Endothelial cell of umbilical vein (primary cell): ENCODE data around the gene SORCS2. TPM values are rescaled to one million over a fixed set of nuclear protein-coding genes. Genes with fewer than 3 reads are reported as not detected.

Source experiments
- BruUV-seq: library from RNA; stranded (reverse); fragments of 400-500 nt; replicated peaks from 2 replicates; lab custom pipeline; 2021; lab: Mats Ljungman, UMichigan
- CTCF ChIA-PET: fragments of 300-600, 350-600 bp; sonication (Branson Sonifier 250); formaldehyde crosslinking; loops from one replicate; lab custom pipeline; 2021; ENCODE audit warnings: antibody characterized with exemption, inconsistent platforms; lab: Charles Lee
- POLR2A ChIA-PET: fragments of 300-600, 350-600 bp; sonication (Branson Sonifier 250); formaldehyde crosslinking; loops from one replicate; lab custom pipeline; 2021; ENCODE audit warnings: antibody characterized with exemption, inconsistent platforms; lab: Charles Lee
- DNase-seq: peaks from one replicate; pipeline ENCODE4 v3.0.0-alpha.2; 2011; ENCODE audit warnings: low read depth, low spot score
- FAIRE-seq: peaks from 2 replicates; lab custom pipeline; 2011; peaks lifted over from hg19 to GRCh38; lab: Jason Lieb, UNC
- H2AFZ ChIP-seq: 2 replicates; pipeline ENCODE4 v1.6.0; 2012; ENCODE audit warnings: low read depth, low read length, control low read depth, inconsistent platforms
- H3K27ac ChIP-seq: 2 replicates; pipeline ENCODE4 v1.5.1; 2011; ENCODE audit warnings: low read depth, mild to moderate bottlenecking, control low read depth, low read length, moderate library complexity; ENCODE audit not compliant: insufficient read depth
- H3K27me3 ChIP-seq, 2 experiments: 2 replicates each; pipeline versions ENCODE4 v1.6.0 to v1.6.1; 2011; ENCODE audit warnings: low read length in 2 of 2, mixed read lengths in 1 of 2; ENCODE audit not compliant: control insufficient read depth in 2 of 2, insufficient read depth in 2 of 2
- H3K36me3 ChIP-seq, 2 experiments: 2 replicates in 1 of 2; 3 replicates in 1 of 2; pipeline ENCODE4 v1.5.1; 2011; ENCODE audit warnings: low read length in 2 of 2, mild to moderate bottlenecking in 1 of 2, moderate library complexity in 1 of 2; ENCODE audit not compliant: control insufficient read depth in 2 of 2, insufficient read depth in 2 of 2; ENCODE audit errors: extremely low read depth in 1 of 2
- H3K4me1 ChIP-seq: 3 replicates; pipeline ENCODE4 v1.5.1; 2011; ENCODE audit warnings: mild to moderate bottlenecking, low read length; ENCODE audit not compliant: control insufficient read depth, insufficient read depth; ENCODE audit errors: extremely low read depth
- H3K4me2 ChIP-seq: 2 replicates; pipeline ENCODE4 v1.6.1; 2011; ENCODE audit warnings: low read length, control low read depth, mixed read lengths; ENCODE audit not compliant: insufficient read depth
- H3K4me3 ChIP-seq, 3 experiments: fragments of 200-600 bp in 1 of 3; sonication (generic), shearing (Covaris generic) in 1 of 3; replicated peaks in 1 of 3; 2 replicates each; pipeline ENCODE4 v1.5.1; 2011 to 2016; ENCODE audit warnings: control low read depth in 3 of 3, low read length in 3 of 3, mild to moderate bottlenecking in 2 of 3, inconsistent platforms in 1 of 3, low read depth in 1 of 3, moderate library complexity in 1 of 3; ENCODE audit not compliant: insufficient read depth in 1 of 3
- H3K79me2 ChIP-seq: 2 replicates; pipeline ENCODE4 v1.6.0; 2012; ENCODE audit warnings: low read length, inconsistent platforms; ENCODE audit not compliant: control insufficient read depth, insufficient read depth
- H3K9ac ChIP-seq: replicated peaks from 2 replicates; pipeline ENCODE3; 2011; ENCODE audit warnings: low read length, control low read depth; ENCODE audit not compliant: insufficient read depth; ENCODE audit errors: extremely low read depth
- H3K9me1 ChIP-seq: replicated peaks from 3 replicates; pipeline ENCODE4 v1.6.0; 2011; ENCODE audit warnings: mild to moderate bottlenecking, low read length; ENCODE audit not compliant: control insufficient read depth, insufficient read depth; ENCODE audit errors: extremely low read depth
- H3K9me3 ChIP-seq: replicated peaks from 2 replicates; pipeline ENCODE4 v1.5.1; 2012; ENCODE audit warnings: low read length, inconsistent platforms; ENCODE audit not compliant: control insufficient read depth, insufficient read depth
- H4K20me1 ChIP-seq: replicated peaks from 2 replicates; pipeline ENCODE3; 2011; ENCODE audit warnings: mild to moderate bottlenecking, low read length; ENCODE audit not compliant: control insufficient read depth, insufficient read depth; ENCODE audit errors: extremely low read depth
- EZH2 ChIP-seq: IDR thresholded peaks from 2 replicates; pipeline ENCODE4 v1.6.1; 2012; ENCODE audit warnings: borderline replicate concordance, low read depth, mild to moderate bottlenecking, moderate library complexity, low read length, inconsistent platforms; ENCODE audit not compliant: severe bottlenecking
- FOS ChIP-seq: IDR thresholded peaks from 2 replicates; pipeline ENCODE4 v1.6.1; 2011; ENCODE audit warnings: mild to moderate bottlenecking, low read length, moderate library complexity, borderline replicate concordance; ENCODE audit not compliant: insufficient read depth
- GATA2 ChIP-seq: IDR thresholded peaks from 2 replicates; pipeline ENCODE4 v1.7.0; 2011; ENCODE audit warnings: low read depth, mild to moderate bottlenecking, moderate library complexity, mixed read lengths, low read length; ENCODE audit not compliant: insufficient read length, insufficient read depth
- JUN ChIP-seq: IDR thresholded peaks from 2 replicates; pipeline ENCODE4 v1.6.1; 2011; ENCODE audit warnings: borderline replicate concordance, low read depth; ENCODE audit not compliant: insufficient read length, insufficient read depth
- MYC ChIP-seq: IDR thresholded peaks from one replicate; pipeline ENCODE4 v1.6.1; 2011; ENCODE audit warnings: mild to moderate bottlenecking, low read depth, low read length
- POLR2A ChIP-seq: IDR thresholded peaks from 2 replicates; pipeline ENCODE4 v1.6.1; 2012; ENCODE audit warnings: low read depth, mild to moderate bottlenecking, control low read depth, low read length
- POLR2AphosphoS5 ChIP-seq: IDR thresholded peaks from 2 replicates; pipeline ENCODE4 v1.6.1; 2012; ENCODE audit warnings: low read depth, mild to moderate bottlenecking, control low read depth, low read length, moderate library complexity; ENCODE audit not compliant: insufficient read depth
- dilution Hi-C: fragments of 300-500 bp; cut with MboI; formaldehyde crosslinking; loops from one replicate; pipeline ENCODE4 v1.15.0; 2019; ENCODE audit warnings: low sequenced_read_pairs; ENCODE audit not compliant: extremely low pct_ligation_motif_present
- intact Hi-C: fragments of 100-400 bp; cut with micrococcal nuclease; formaldehyde crosslinking; loops from one replicate; pipeline ENCODE4 v1.10.0; 2022
- polyA plus RNA-seq, 4 experiments: library from polyadenylated mRNA; depleted of rRNA in 3 of 4; stranded (reverse) in 3 of 4; unstranded in 1 of 4; fragments of >200 nt; gene quantifications; 2 replicates each; pipeline versions ENCODE4 v1.2.1 to v1.2.3, GENCODE V29; 2011 to 2012; ENCODE audit warnings: missing spikeins in 1 of 4
- total RNA-seq: library from RNA; stranded (reverse); gene quantifications from 2 replicates; pipeline ENCODE4 v1.2.3, GENCODE V29; 2021
- TF ChIP-seq, protein P1 (sequence below), 2 donors: IDR thresholded peaks; 1 replicate in 1 of 2; 2 replicates in 1 of 2; pipeline ENCODE4 v1.5.1; 2011; ENCODE audit warnings: low read length in 2 of 2, mild to moderate bottlenecking in 2 of 2, moderate library complexity in 2 of 2, control low read depth in 1 of 2, inconsistent platforms in 1 of 2, low read depth in 1 of 2; ENCODE audit not compliant: insufficient read depth in 1 of 2; ENCODE audit errors: extremely low read depth in 1 of 2
- TF ChIP-seq, protein P2 (sequence below): IDR thresholded peaks from 2 replicates; pipeline ENCODE4 v1.6.1; 2011; ENCODE audit not compliant: insufficient read depth, insufficient read length

The SORCS2 gene
- total and polyA plus RNA-seq, 2 donors (not counting 3 experiments of a cell fraction or from before 2014, with no cell fraction given) = not detected

- no peaks in the 10 kb centered on the region for H3K9me1 ChIP-seq
- H3K79me2 ChIP-seq = no peaks in the 10 kb centered on the region
- no TSS peak for BruUV-seq
- intact Hi-C loops = no loop called here
- dilution Hi-C loops = no loop called here
- no peak overlapping the region for H3K4me2 ChIP-seq
- no peaks in the 10 kb centered on the region for H4K20me1 ChIP-seq
- no peak overlapping the region for H3K4me3 ChIP-seq
- no peak for FAIRE-seq
- ChIA-PET CTCF (interaction anchor here (0.8 kb wide), 1 partner anchor 8 kb away, joined by 3 read pairs; no protein-coding TSS in a partner anchor), POLR2A (no interaction called here)
- no peaks in the 10 kb centered on the region for H3K4me1 ChIP-seq
- TF ChIP-seq GATA2 = no peak
- TF ChIP-seq MYC = no peak
- H3K9me3 ChIP-seq = no peaks in the 10 kb centered on the region
- no peak for DNase-seq
- H3K27me3 ChIP-seq = no peaks in the 10 kb centered on the region
- no peak overlapping the region for H3K27ac ChIP-seq
- H3K36me3 ChIP-seq = no peaks in the 10 kb centered on the region
- H3K9ac ChIP-seq = no peak overlapping the region
- H2AFZ ChIP-seq = no peak overlapping the region
These were observed 9.2 kb upstream of the SORCS2 start for GRCh38 chr4:7183161-7183560.

GRCh38 chr4:7183780-7184460 is 8.4 kb upstream of the SORCS2 start:
- Histone ChIP-seq H3K27ac (no peak overlapping the region), H2AFZ (no peak overlapping the region), H3K4me2 (no peak overlapping the region), H3K79me2 (no peaks in the 10 kb centered on the region), H3K36me3 (no peaks in the 10 kb centered on the region), H3K9me1 (no peaks in the 10 kb centered on the region), H3K9ac (no peak overlapping the region), H3K4me3 (no peak overlapping the region), H3K4me1 (no peaks in the 10 kb centered on the region), H4K20me1 (no peaks in the 10 kb centered on the region), H3K9me3 (no peaks in the 10 kb centered on the region), H3K27me3 (peaks cover 0 to under 1% of the 10 kb centered on the region in 2 experiments)
- BruUV-seq = no TSS peak
- no peak for TF ChIP-seq GATA2
- TF ChIP-seq JUN = no peak
- TF ChIP-seq POLR2A = no peak
- TF ChIP-seq, protein P1, sequence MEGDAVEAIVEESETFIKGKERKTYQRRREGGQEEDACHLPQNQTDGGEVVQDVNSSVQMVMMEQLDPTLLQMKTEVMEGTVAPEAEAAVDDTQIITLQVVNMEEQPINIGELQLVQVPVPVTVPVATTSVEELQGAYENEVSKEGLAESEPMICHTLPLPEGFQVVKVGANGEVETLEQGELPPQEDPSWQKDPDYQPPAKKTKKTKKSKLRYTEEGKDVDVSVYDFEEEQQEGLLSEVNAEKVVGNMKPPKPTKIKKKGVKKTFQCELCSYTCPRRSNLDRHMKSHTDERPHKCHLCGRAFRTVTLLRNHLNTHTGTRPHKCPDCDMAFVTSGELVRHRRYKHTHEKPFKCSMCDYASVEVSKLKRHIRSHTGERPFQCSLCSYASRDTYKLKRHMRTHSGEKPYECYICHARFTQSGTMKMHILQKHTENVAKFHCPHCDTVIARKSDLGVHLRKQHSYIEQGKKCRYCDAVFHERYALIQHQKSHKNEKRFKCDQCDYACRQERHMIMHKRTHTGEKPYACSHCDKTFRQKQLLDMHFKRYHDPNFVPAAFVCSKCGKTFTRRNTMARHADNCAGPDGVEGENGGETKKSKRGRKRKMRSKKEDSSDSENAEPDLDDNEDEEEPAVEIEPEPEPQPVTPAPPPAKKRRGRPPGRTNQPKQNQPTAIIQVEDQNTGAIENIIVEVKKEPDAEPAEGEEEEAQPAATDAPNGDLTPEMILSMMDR (IDR thresholded peaks at IDR 0.05; ENCODE audit: extremely low read depth in 1 of 2, insufficient read depth in 1 of 2, low read depth in 1 of 2, low read length in 2 of 2) = no peak
- TF ChIP-seq MYC = no peak
- TF ChIP-seq, protein P2, sequence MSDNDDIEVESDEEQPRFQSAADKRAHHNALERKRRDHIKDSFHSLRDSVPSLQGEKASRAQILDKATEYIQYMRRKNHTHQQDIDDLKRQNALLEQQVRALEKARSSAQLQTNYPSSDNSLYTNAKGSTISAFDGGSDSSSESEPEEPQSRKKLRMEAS = no peak
- no peak for TF ChIP-seq EZH2
- TF ChIP-seq FOS = no peak
- no peak for TF ChIP-seq POLR2AphosphoS5
- FAIRE-seq (no peak), DNase-seq (no peak)
- dilution Hi-C loops = no loop called here
- ChIA-PET POLR2A (no interaction called here), CTCF (no interaction called here)
- intact Hi-C loops = no loop called here
